Measurements from ENCODE around the gene EVX1. TPM values are rescaled to one million over a fixed set of nuclear protein-coding genes. Genes with fewer than 3 reads are reported as not detected.
A peak's percentile ranks its signal among the peaks of the same experiment; 100 is the strongest.

Gene EVX1
- total RNA-seq, 1 experiment from 2014 or later = not detected

DNA sequence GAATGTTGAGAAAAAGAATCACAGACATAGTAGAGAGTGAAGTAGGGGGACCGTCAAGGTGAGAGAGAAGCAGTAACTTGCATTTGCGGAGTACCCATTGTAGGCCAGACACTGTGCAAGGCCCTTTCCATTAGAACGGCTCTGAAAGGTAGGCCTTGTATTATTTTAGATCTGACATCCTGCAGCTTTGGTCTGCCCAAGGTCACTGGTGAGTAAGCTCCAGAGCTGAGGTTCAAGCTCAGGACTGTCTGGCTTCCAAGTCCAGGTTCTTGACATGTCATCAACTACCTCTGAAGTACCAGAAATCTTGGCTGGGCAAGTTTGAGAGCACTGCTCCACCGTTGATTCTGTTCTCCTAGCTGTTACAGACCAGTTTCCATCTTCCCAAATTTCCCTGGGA, 13.2 kb upstream of the EVX1 start:
- DNase-seq (ENCODE audit: low spot score) = no peak

DNA sequence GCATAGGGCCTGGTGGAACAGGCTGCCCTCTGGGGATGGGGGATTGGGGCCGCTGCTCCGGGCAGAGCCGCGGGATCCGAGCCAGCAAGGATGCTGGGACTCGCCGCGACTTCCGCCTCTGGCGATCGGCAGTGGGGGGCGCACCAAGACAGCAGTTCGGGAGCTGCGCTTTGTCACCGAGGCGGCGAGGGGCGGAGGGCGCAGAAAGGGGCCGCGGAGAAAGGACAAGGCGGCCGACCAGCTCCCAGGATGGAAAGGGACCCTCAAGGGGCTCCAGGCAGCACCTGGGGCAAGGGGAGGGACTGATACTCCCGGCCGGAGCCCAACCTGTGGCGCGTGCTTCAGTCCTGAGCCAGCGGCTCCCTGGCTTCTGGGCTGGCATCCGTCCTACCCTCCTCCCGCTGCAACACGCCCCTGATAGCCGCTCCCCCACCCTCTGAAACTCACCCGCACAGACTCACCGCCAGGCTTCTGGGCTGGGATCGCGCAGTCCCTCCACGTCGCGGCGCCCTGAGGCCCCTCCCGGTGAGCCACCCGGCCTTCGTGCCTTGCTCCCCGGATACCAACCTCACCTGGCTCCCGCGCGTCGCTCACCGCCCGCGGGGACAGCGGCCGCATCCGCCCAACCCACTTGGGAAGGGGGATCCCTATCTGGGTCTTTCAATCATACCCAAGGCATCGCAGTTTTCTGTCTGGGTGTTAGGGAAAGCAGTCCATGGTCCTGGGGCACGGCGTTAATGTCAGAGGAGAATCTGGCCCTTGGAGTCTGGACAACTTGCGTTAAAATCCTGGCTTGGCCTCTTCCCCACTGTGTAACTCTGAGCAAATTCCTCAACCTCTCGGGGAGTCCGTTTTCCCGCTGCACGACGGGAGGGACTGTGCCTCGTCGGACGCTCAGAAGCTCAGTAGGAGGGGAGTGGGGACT, 7.0 kb upstream of the EVX1 start:
- DNase-seq (ENCODE audit: low spot score) = peak; percentile 81

- DNase-seq (ENCODE audit: low spot score) = no peak
These were observed 4.8 kb upstream of the EVX1 start for GRCh38 chr7:27237735-27238334.

DNA sequence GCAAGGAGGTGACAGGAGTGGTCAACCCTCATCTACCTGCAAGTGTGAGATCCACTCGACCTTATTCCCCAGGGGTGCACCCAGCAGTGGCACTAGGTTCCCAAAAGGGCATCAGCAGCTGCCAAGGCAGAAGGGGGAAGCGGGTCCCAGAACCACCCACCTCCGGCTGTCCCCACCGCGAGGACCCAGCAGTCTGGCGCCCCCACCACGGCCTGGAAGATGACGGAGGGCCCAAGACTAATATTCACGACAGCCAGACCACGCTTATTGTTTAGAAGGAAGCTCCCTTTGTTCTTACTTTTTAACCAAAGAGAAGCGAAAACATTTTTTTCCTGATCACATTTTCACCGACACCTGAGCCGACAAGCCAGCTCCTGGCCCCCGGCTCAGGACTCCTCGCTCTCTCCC, 3.6 kb upstream of the EVX1 start:
- no peak for DNase-seq (ENCODE audit: low spot score)

DNA sequence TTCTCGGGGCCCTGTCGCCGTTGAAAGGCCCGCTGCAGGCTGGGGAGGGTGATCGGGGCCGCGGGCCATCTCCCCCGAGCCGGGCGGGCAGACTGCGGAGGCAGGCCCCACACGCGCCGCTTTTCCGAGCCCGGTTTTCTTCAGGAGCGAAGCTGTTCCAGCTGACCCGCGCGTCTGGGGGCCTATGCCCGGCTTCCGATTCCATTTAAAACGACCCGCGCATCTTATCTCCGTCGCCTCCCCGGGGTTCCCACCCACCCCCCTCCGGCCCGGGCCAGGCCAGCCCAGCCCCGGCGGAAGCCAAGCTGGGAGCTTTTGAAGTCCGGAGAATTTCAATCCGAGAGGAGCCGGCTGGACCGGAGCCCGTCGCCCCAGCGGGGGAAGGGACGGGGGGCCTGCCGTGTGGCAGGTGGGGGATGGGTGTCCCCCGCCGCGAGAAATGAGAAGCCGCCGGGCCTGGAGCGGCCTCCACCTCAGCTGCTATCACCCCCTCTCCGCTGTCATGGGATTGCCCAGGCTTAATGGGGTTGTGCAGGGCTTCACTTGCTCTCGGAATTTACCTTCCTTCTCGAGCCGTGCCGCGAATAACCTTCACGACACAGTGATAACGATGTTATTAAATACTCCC, 3.1 kb upstream of the EVX1 start:
- DNase-seq (ENCODE audit: low spot score) = no peak

DNA sequence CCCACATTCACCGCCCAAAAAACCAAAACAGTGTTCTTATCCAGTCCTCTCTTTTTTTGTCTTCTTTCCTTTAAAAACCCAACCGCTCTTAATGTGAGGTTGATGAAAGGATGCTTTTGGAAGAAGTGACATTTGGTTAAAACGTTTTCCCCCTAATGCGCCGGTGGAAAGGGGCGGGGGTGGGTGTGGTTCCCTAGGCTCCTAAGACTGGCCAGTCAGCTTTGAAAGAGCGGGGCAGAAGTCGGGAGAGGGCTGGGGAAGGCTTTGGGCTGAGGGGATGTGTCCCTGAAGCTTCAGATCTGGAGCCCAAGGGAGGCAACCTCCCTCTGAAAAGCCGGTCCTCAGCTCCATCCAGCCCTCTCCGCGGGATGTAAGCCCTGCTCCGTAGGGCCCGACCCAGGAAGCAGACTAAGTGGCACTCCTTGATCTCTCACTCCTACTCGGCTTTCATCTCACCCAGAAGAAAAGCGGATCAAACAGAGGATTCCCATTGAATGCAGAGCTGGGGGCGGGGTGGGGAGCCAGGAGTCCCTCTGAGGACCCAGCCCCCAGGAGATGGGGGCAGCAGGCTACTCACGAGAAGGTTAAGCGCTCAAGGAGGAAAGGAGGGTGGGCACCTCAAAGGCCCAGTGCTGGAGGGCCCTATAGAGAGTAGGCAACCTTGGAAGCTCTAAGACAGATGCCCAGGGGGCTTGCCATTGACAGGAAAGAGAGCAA, 2.4 kb upstream of the EVX1 start:
- no peak for DNase-seq (ENCODE audit: low spot score)

GRCh38 chr7:27241189-27242056, 1.2 kb upstream of the EVX1 start:
- DNase-seq (ENCODE audit: low spot score) = no peak

- DNase-seq (ENCODE audit: low spot score) = no peak
These were observed 448 bp upstream of the EVX1 start for GRCh38 chr7:27242154-27242553.

DNA sequence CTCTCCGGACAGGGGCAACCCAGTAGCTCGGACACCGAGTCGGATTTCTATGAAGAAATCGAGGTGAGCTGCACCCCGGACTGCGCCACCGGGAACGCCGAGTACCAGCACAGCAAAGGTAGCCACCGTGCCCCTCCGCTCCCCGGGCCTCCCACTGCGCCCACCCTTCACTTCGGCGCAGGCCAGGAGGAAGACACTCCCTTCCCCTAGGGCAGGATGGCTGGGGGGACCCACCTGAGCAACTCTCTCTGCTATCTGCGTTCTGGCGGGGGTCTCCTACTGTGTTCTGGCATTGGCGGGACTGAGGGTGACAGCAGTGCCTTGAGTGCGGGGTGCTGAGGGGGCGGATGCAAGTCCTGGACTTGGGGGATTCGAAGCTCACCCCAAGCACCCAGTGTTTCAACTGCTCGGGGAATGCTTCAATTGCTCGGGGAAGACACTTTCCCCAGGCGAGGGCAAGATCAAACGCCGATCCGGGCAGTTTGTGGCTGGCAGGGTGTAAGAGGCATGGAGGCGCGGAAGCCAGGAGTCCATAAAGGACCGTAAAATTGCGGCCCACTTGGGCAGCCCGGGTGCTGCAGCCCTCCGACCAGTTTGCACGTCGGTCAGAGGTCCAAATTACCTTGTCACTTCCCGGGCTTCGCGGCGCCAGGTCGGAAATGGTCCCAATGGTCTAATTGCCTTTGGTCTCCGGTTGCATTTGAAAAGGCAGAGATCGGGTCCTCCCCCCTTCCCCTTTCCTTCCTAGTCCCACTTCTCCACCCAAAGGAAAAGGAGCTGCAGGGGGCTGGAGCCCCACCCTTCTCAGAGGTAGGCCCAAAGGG, 950 bp downstream of the EVX1 start:
- DNase-seq (ENCODE audit: low spot score) = no peak

- DNase-seq (ENCODE audit: low spot score) = peak; percentile 25
These were observed 2.0 kb downstream of the EVX1 start for GRCh38 chr7:27244488-27245123.

GRCh38 chr7:27245124-27245797, 2.7 kb downstream of the EVX1 start:
- no peak for DNase-seq (ENCODE audit: low spot score)

DNA sequence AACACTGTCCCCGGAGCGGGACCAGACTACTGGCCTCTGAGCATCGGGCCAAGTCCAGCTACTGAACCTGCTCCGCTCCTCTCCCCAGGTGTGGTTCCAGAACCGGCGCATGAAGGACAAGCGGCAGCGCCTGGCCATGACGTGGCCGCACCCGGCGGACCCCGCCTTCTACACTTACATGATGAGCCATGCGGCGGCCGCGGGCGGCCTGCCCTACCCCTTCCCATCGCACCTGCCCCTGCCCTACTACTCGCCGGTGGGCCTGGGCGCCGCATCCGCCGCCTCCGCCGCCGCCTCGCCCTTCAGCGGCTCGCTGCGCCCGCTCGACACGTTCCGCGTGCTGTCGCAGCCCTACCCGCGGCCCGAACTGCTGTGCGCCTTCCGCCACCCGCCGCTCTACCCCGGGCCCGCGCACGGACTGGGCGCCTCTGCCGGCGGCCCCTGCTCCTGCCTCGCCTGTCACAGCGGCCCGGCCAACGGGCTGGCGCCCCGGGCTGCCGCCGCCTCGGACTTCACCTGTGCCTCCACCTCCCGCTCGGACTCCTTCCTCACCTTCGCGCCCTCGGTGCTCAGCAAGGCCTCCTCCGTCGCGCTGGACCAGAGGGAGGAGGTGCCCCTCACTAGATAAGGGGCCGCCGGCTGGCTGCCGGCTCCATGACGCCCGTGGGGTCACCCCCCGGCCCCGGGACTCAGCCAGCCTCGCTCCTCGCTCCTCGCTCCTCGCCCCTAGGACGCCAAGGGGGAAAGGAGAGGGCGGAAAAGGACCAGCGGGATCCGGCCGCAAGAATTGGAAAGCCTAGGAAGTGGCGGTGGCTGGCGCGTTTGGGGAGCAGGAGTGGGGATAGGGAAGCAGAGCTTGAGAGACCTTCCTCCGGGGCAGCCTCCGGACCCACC, 3.4 kb downstream of the EVX1 start:
- DNase-seq (ENCODE audit: low spot score) = no peak

DNA sequence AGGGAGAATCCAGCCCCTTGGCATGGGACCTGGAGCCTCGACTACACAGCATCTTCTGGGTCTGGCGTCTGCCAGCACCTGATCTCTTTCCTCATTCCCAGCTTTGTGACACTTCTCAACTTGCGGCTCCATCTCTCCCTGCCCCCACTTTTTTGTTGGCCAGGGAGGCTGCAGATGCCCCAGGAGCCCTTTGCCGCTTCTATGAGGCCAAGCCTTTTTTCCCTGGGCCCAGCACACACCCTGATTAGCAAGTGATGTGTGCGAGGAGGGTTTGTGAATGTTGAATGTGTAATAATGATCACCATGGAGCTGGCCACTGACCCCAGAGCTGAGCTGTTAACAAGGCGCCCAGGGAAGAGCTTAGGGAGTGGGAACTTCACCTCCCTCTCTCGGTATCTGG, 4.4 kb downstream of the EVX1 start:
- no peak for DNase-seq (ENCODE audit: low spot score)

- DNase-seq (ENCODE audit: low spot score) = no peak
These were observed 5.1 kb downstream of the EVX1 start for GRCh38 chr7:27247452-27248426.

- DNase-seq (ENCODE audit: low spot score) = no peak
These were observed 5.8 kb downstream of the EVX1 start for GRCh38 chr7:27248427-27248806.

GRCh38 chr7:27248911-27249723, 6.5 kb downstream of the EVX1 start:
- no peak for DNase-seq (ENCODE audit: low spot score)

Measured in HT-29 (cell line).